ENCODE data around the gene ZNF662.
A peak's percentile ranks its signal among the peaks of the same experiment; 100 is the strongest.

The ZNF662 gene

DNA sequence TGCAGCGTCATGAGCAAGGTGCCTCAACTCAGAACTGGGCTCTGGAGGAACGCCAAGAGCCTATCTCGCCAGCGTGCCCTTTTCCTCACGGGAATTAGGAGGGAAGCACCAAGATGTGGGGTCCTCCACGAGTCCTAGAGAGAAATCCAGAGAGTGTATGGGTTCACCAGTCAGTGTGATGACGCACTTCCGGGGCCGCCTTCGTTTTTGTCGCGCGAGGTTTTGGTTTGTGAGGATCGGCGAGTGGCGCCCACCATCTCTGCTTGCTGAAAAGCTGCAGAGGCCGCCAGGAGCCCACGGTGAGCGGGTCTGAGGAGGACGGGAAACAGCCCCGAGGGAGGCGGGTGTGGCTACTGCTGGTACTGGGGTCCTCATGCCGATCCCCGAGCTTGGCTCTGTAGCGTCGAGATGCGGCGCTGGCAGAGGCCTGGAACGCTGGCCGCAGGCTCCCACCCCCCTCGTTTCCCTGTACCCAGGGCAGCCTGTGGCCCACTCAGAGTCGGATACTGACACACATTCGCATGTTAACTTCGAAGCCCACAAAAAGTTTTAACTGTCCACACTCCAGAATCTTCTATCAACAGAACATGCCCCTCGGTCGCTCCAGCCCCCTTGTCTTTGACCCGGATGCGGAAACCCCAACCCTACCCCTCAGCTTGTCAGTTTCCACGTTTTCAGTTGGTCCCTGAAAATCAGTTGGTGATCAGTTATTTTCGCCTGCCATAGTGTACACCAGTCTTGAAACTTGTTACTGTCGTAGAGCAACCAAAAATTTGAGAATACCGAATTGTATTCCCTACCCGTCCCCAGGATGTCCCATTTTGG is 30.4 kb downstream of the ZNF662 start:
- no peak for DNase-seq (ENCODE audit: low read depth)

DNA sequence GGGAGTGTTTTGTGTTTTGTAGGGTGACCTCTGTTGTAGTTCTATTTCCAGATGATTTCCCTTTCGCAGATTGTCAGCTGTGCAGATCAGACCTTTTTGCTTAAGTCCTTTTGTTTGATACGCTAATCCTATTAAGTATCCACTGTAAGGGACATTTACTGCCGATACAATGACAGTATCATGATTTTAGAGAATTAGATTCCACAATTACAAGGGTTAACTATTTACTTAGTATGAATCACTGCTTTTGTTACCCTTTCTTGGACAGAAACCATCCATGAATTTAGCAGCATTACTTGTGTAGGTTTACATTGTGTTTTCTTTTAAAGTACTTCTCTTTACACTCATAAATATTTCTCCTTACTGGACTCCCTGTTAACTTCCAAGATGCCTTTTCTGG is 31.4 kb downstream of the ZNF662 start:
- DNase-seq (ENCODE audit: low read depth), result no peak

DNA sequence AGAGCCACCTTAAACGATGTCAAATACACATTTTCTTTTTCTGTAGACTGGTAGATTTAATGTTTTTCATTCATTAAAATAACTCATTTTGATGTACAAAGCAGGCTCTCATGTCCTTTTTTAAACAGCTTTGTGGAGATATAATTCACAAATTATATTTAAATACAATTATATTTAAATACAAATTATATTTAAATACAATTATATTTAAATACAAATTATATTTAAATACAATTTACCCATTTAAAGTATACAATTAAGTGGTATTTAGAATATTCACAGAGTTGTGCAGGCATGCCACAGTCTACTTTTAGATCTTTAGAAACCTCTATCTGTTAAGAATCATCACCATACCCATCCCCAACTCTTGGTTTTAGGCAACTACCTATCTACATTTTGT is 36.8 kb downstream of the ZNF662 start:
- no peak for DNase-seq (ENCODE audit: low read depth)

DNA sequence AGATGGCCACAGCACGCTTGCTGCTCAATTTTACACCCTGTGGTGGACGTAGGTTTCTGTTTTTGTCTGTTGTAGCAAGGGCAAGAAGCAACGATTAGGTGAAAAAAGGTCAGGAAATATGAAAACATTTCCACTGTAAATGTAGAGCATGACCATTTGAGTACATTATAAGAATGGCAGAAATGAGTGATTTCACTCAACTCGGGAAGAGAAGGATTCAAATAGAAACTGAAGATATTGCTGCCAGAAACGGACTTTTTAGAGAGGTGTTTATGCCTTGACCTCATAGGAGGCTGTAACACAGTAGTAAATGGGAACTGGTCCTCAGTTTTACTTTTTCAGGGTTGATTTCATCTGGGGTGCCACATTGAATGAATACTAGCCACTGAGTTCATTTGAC is 40.1 kb downstream of the ZNF662 start:
- DNase-seq (ENCODE audit: low read depth), result no peak

DNA sequence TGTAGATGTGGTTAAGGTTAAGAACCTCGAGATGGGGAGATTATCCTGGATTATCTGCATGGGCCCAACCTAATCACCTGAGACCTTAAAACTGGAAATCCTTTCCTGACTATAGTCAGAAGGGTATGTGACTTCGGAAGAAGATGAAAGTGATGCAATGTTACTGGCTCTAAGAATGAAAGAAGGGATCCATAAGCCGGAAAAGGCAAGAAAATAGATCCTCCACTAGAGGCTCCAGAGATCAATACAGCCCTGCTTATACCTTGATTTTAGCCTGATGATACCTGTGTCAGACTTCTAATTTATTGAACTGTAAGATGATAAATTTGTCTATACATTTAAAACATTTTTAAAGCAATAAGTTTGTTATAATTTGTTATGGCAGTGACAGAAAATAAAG is 51.6 kb downstream of the ZNF662 start:
- no peak for DNase-seq (ENCODE audit: low read depth)

DNA sequence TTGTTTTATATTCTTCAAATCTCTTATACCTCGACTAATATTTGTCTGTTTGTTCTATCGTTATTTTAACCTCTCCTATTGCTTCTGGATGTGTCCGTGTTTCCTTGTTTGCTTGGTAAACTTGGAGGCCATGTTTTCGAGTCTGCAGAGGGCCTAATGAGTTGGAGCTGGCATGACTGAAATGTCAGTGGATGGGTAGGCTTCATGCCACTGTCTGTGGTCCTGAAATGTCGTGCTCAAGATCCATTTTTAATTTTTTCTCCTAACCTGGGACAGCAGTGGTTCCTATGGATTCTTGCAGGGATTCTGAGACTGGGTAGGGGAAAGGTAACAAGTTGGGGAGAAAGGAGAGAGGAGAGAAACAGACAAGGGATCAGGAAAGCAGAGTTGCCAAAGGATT is 54.3 kb downstream of the ZNF662 start:
- peak; percentile 25 for DNase-seq (ENCODE audit: low read depth)

DNA sequence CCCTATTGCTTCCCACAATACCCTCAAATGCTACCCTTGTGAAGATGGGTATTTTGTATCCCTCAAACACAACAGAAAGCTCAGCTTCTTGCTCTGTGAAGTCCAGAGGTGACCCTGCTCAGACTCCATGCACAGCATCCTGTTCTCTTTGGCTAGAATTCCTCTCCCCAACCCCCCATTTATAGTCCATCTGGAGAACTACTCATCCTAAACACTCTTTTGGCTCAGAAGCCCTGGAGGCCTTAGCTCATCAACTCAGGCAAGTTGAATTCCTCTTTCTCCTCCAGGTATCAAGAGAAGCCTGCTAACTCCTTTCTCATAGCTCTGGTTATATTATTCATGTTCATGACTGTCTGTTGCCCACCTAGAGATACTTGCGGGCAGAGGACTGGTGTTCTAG is 54.8 kb downstream of the ZNF662 start:
- DNase-seq (ENCODE audit: low read depth), result no peak

DNA sequence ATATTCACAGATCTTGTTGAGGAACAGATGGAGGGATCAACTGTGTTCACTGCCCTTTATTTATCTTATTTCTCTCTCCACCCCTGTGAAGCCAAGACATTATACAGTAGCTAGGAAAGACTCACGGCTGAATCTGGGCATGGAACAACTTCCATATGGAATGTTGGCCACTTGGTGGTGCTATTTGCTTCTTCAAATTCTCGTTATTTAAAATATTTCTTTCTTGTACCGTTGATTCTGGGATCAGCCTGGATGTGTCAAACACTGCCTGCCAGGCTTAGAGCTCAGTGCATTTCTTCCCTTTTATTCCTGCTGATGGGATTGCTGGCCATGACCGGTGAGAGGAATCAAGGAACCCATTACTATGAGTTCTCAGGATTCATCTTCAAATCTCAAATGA is 55.7 kb downstream of the ZNF662 start:
- DNase-seq (ENCODE audit: low read depth), result peak; percentile 62

DNA sequence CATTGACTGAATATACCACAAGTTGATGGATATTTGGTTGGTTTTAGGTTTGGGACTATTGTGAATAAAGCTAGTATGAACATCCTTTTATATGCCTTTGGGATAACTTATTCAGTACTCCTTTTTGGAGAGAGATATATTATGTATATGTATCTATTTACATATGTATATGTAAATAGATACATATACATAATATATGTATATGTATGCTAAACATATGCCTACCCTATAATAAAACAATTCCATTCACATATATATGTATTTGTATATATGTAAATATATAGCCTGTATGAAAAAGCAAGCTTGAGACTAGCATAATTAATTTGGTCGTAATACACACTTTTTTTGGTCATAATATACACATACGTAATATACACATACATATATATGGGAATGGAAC is 57.3 kb downstream of the ZNF662 start:
- no peak for DNase-seq (ENCODE audit: low read depth)

DNA sequence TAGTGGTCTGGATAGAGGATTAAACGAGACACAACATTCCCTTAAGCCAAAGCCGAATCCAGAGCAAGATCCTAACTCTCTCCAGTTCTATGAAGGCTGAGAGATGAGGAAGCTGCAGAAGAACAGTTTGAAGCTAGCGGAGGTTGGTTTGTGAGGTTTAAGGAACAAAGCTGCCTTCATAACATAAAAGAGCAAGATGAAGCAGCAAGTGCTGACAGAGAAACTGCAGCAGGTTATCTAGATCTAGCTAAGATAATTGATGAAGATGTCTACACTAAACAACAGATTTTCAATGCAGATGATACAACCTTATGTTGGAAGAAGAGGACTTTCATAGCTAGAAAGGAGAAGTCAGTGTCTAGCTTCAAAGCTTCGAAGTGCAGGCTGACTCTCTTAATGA is 58.3 kb downstream of the ZNF662 start:
- DNase-seq (ENCODE audit: low read depth), result no peak
